Osteocyte (in vitro differentiated cells): ENCODE measurements around the gene SLAMF6. TPM values are rescaled to one million over a fixed set of nuclear protein-coding genes. Genes with fewer than 3 reads are reported as not detected.
"Not testable (repeated sequence)": the region's sequence is repeated elsewhere in the genome, so short reads cannot be mapped to it uniquely, and the experiment has no call there.

ENCODE experiments used
- DNase-seq: peaks from one replicate; pipeline ENCODE4 v3.0.0; 2021; ENCODE audit warnings: mixed read lengths; ENCODE audit not compliant: unreplicated experiment; ENCODE audit errors: extremely low spot score
- H3K27ac Mint-ChIP-seq: one replicate; pipeline ENCODE4 v1.8.0; 2021; ENCODE audit warnings: mild to moderate bottlenecking, mixed read lengths; ENCODE audit not compliant: unreplicated experiment
- H3K27me3 Mint-ChIP-seq: one replicate; pipeline ENCODE4 v1.8.0; 2021; ENCODE audit warnings: mixed read lengths; ENCODE audit not compliant: unreplicated experiment
- H3K36me3 Mint-ChIP-seq: one replicate; pipeline ENCODE4 v1.8.0; 2021; ENCODE audit warnings: mixed read lengths; ENCODE audit not compliant: unreplicated experiment
- H3K4me1 Mint-ChIP-seq: one replicate; pipeline ENCODE4 v1.8.0; 2021; ENCODE audit warnings: mixed read lengths; ENCODE audit not compliant: unreplicated experiment
- H3K4me3 Mint-ChIP-seq: one replicate; pipeline ENCODE4 v1.8.0; 2021; ENCODE audit warnings: mild to moderate bottlenecking, moderate library complexity, mixed read lengths; ENCODE audit not compliant: unreplicated experiment
- H3K9me3 Mint-ChIP-seq: one replicate; pipeline ENCODE4 v1.8.0; 2021; ENCODE audit warnings: mixed read lengths; ENCODE audit not compliant: unreplicated experiment
- total RNA-seq: library from RNA; stranded (reverse); gene quantifications from 2 replicates; pipeline ENCODE4 v1.2.1, GENCODE V29; 2021
- TF ChIP-seq, protein P1 (sequence below): fragments of 200-600 bp; sonication (generic); IDR thresholded peaks from 2 replicates; pipeline ENCODE4 v1.5.0; 2021; ENCODE audit warnings: antibody characterized with exemption, mild to moderate bottlenecking, moderate library complexity

Gene SLAMF6
- total RNA-seq, 1 donor from 2014 or later: not detected

DNA sequence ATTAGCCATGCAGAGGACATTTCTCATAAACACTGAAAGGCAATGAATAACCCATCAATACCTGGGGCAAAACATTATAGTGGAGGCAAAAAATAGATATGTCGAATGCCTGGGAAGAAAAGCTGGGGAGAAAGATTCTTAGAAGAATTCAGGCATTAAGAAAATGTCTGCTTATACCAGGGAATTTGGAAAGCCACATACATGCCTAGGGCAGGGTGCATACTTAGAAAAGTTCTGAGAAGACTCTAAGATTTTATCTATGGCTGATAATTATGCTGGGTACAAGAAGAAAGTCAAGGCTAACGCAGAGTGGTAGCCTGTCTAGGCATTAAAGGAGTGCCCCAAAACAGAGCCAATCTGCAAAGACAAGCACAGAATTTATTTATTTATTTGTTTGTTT lies 18.4 kb downstream of the SLAMF6 start:
- TF ChIP-seq, protein P1, sequence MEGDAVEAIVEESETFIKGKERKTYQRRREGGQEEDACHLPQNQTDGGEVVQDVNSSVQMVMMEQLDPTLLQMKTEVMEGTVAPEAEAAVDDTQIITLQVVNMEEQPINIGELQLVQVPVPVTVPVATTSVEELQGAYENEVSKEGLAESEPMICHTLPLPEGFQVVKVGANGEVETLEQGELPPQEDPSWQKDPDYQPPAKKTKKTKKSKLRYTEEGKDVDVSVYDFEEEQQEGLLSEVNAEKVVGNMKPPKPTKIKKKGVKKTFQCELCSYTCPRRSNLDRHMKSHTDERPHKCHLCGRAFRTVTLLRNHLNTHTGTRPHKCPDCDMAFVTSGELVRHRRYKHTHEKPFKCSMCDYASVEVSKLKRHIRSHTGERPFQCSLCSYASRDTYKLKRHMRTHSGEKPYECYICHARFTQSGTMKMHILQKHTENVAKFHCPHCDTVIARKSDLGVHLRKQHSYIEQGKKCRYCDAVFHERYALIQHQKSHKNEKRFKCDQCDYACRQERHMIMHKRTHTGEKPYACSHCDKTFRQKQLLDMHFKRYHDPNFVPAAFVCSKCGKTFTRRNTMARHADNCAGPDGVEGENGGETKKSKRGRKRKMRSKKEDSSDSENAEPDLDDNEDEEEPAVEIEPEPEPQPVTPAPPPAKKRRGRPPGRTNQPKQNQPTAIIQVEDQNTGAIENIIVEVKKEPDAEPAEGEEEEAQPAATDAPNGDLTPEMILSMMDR: no peak
- no peak overlapping the region for H3K4me3 Mint-ChIP-seq
- H3K4me1 Mint-ChIP-seq: no peaks in the 10 kb centered on the region
- H3K36me3 Mint-ChIP-seq: no peaks in the 10 kb centered on the region
- H3K9me3 Mint-ChIP-seq: peaks cover 20% of the 10 kb centered on the region
- no peak overlapping the region for H3K27ac Mint-ChIP-seq
- DNase-seq: no peak
- H3K27me3 Mint-ChIP-seq: no peaks in the 10 kb centered on the region

DNA sequence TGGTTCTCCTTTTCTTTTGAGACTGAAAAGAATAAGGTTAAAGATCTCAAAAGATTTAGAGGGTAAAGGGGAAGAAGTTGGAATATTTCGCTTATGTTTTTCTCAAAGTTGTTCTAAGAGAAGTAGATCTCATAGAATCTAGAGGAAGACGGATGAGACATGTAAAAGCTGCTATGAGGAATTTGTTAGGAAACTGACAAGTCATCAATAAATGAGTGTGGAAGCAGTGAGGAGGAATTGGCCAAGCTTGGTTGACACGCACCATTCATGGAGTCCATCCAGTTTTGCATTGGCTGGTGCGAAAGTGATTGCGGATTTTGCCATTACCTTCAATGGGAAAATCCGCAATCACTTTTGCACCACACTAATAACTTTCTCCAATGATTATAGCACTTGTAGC lies 20.0 kb downstream of the SLAMF6 start:
- Mint-ChIP-seq H3K27ac (no peak overlapping the region), H3K36me3 (no peaks in the 10 kb centered on the region), H3K4me3 (no peak overlapping the region), H3K4me1 (no peaks in the 10 kb centered on the region), H3K27me3 (no peaks in the 10 kb centered on the region), H3K9me3 (peaks cover 21% of the 10 kb centered on the region)
- TF ChIP-seq, protein P1: no peak
- no peak for DNase-seq

DNA sequence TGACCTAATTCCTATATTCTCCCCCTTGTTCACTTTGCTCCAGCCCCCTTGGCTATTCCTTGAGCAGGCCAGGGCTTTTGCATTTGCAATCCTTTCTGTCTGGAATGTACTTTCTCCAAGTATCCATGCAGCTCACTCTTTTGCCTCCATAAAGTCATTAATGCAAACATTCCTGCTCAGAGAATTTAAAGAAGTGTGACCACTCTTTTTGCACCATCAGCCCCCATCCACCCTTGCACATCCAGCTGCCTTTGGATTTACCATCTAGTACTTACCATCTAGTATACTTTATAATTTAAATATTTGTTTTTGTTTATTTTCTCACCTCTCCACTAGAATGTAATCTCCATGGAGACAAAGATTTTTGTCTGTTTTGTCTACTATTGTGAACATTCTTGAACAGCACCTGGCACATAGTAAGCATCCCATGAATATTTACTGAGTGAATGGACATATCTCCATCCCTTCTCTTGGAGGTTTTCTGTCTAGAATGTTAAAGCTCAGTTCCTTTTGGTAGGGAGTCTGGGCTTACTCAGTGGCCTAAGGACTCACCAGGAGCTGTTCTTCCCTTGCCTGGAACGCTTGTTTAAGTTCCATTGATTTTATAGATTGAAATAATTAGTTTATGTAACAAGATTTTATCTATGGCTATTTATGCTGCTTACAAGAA lies 22.6 kb downstream of the SLAMF6 start:
- no peak for DNase-seq
- no peaks in the 10 kb centered on the region for H3K4me1 Mint-ChIP-seq
- H3K9me3 Mint-ChIP-seq: peaks cover 7% of the 10 kb centered on the region
- H3K36me3 Mint-ChIP-seq: no peaks in the 10 kb centered on the region
- no peak overlapping the region for H3K4me3 Mint-ChIP-seq
- TF ChIP-seq, protein P1: no peak
- H3K27me3 Mint-ChIP-seq: no peaks in the 10 kb centered on the region
- H3K27ac Mint-ChIP-seq: no peak overlapping the region

DNA sequence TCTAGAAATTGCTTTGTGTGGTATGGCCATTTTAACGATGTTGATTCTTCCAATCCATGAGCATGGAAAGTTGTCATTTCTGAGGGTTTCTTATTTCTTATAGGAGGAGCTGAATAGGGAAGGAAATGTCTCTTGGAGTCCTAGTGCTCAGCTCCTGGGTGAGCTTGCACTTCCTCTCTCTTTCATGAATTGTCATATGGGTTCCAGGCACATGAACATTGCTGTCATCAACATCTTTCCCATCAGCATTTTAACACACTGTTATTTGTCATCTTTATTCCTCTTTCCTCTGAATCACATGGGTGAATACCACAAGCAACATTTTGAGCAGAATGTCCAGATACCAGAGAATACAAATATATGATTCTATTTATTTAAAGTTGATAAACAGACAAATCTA lies 23.4 kb downstream of the SLAMF6 start:
- TF ChIP-seq, protein P1: no peak
- no peaks in the 10 kb centered on the region for H3K27me3 Mint-ChIP-seq
- no peak overlapping the region for H3K27ac Mint-ChIP-seq
- H3K9me3 Mint-ChIP-seq: peaks cover 7% of the 10 kb centered on the region
- no peak for DNase-seq
- H3K36me3 Mint-ChIP-seq: no peaks in the 10 kb centered on the region
- H3K4me1 Mint-ChIP-seq: no peaks in the 10 kb centered on the region
- H3K4me3 Mint-ChIP-seq: no peak overlapping the region

DNA sequence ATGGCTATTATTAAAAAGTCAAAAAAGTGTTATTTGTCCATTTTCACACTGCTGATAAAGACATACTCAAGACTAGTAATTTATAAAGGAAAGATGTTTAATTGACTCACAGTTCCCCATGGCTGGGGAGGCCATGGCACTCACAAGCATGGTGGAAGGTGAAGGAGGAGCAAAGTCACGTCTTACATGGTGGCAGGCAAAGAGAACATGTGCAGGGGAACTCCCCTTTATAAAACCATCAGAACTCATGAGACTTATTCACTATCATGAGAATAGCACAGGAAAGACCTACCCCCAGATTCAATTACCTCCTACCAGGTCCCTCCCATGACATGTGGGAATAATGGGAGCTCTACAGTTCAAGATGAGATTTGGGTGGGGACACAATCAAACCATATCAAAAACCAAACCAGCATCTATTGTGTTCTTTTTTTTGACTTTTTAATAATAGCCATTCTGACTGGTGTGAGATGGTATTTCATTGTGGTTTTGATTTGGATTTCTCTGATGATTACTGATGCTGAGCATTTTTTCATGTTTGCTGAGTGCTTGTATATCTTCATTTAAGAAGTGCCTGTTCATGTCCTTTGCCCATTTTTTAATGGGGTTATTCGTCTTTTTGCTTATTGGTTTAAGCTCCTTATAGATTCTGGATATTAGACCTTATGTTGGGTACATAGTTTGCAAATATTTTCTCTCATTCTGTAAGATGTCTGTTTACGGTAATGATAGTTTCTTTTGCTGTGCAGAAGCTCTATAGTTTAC lies 24.6 kb downstream of the SLAMF6 start:
- not testable (repeated sequence) for DNase-seq, H3K36me3 Mint-ChIP-seq, H3K27me3 Mint-ChIP-seq, H3K4me1 Mint-ChIP-seq, H3K27ac Mint-ChIP-seq, H3K9me3 Mint-ChIP-seq, H3K4me3 Mint-ChIP-seq
